ENCODE results near the gene NYNRIN.

Gene NYNRIN

GRCh38 chr14:24382064-24382371 lies 16.8 kb upstream of the NYNRIN start:
- H2BK15ac ChIP-seq (ENCODE audit: low read length), result no peak overlapping the region
- no CpG with 5 or more reads among the region's 4 CpGs for WGBS, 2 donors (ENCODE audit: extremely low coverage in 2 of 2, insufficient read length in 2 of 2, insufficient replicate concordance in 1 of 2)
- no peak overlapping the region for H2AK5ac ChIP-seq (ENCODE audit: low read depth, low read length)
- H3K9me3 ChIP-seq (replicated peaks in 1 of 2; ENCODE audit: control insufficient read depth in 2 of 2, insufficient read depth in 1 of 2, low read depth in 1 of 2, low read length in 2 of 2), result peaks cover 0 to 1% of the 10 kb centered on the region in 2 donors
- no peak overlapping the region for H3K4ac ChIP-seq (ENCODE audit: low read length)
- H3K9ac ChIP-seq (ENCODE audit: low read depth, low read length, poor library complexity), result no peak overlapping the region
- H4K8ac ChIP-seq (ENCODE audit: low read depth, low read length), result no peak overlapping the region
- no peak overlapping the region for H2AFZ ChIP-seq (ENCODE audit: low read length)
- no peak overlapping the region for H2BK120ac ChIP-seq (ENCODE audit: low read depth, low read length)
- H3K27me3 ChIP-seq (ENCODE audit: control insufficient read depth in 3 of 3, insufficient read depth in 3 of 3, low read depth in 1 of 3, low read length in 3 of 3), result peaks cover 0 to 37% (median 0%) of the 10 kb centered on the region in 3 experiments
- no peak for DNase-seq (ENCODE audit: low spot score)
- no peak overlapping the region for H3K27ac ChIP-seq (replicated peaks; ENCODE audit: low read length)
- no peak overlapping the region for H4K91ac ChIP-seq (ENCODE audit: low read depth, low read length, poor library complexity)
- peaks cover 3% of the 10 kb centered on the region for H3K79me1 ChIP-seq (ENCODE audit: low read depth, low read length)
- H3K4me2 ChIP-seq (ENCODE audit: insufficient read depth, low read length, poor library complexity, severe bottlenecking), result no peak overlapping the region
- H3K23ac ChIP-seq (ENCODE audit: low read depth, low read length, poor library complexity), result no peak overlapping the region
- no peak overlapping the region for H3K18ac ChIP-seq (ENCODE audit: low read length)
- H2BK12ac ChIP-seq (ENCODE audit: low read length), result no peak overlapping the region
- H2BK5ac ChIP-seq (ENCODE audit: low read length), result no peak overlapping the region
- peaks cover 3 to 15% of the 10 kb centered on the region in 2 donors for H3K4me1 ChIP-seq (ENCODE audit: control insufficient read depth in 2 of 2, insufficient read depth in 1 of 2, low read depth in 1 of 2, low read length in 2 of 2)
- H3K14ac ChIP-seq (ENCODE audit: low read length), result no peak overlapping the region
- H3K4me3 ChIP-seq (ENCODE audit: low read length in 2 of 2), result no peak overlapping the region
- H3K36me3 ChIP-seq (replicated peaks in 1 of 2; ENCODE audit: control insufficient read depth in 2 of 2, insufficient read depth in 2 of 2, low read length in 2 of 2), result peaks cover 5 to 9% of the 10 kb centered on the region in 2 donors

GRCh38 chr14:24384169-24384568 lies 14.6 kb upstream of the NYNRIN start:
- WGBS, 2 donors (ENCODE audit: extremely low coverage in 2 of 2, insufficient read length in 2 of 2, insufficient replicate concordance in 1 of 2), result 100% methylated on average over 1 of the region's 4 CpGs; no CpG with 5 or more reads in 1 of the 2 donors
- no peak overlapping the region for H3K4ac ChIP-seq (ENCODE audit: low read length)

GRCh38 chr14:24385524-24385923 lies 13.3 kb upstream of the NYNRIN start:
- H2AK5ac ChIP-seq (ENCODE audit: low read depth, low read length), result no peak overlapping the region
- no peak overlapping the region for H2BK15ac ChIP-seq (ENCODE audit: low read length)
- no peak overlapping the region for H3K9ac ChIP-seq (ENCODE audit: low read depth, low read length, poor library complexity)
- no CpG with 5 or more reads among the region's 4 CpGs for WGBS, 2 donors (ENCODE audit: extremely low coverage in 2 of 2, insufficient read length in 2 of 2, insufficient replicate concordance in 1 of 2)
- no peak overlapping the region for H2BK120ac ChIP-seq (ENCODE audit: low read depth, low read length)
- no peak overlapping the region for H2BK5ac ChIP-seq (ENCODE audit: low read length)
- H3K18ac ChIP-seq (ENCODE audit: low read length), result no peak overlapping the region
- peaks cover under 1 to 4% of the 10 kb centered on the region in 2 donors for H3K4me1 ChIP-seq (ENCODE audit: control insufficient read depth in 2 of 2, insufficient read depth in 1 of 2, low read depth in 1 of 2, low read length in 2 of 2)
- H4K8ac ChIP-seq (ENCODE audit: low read depth, low read length), result no peak overlapping the region
- no peak overlapping the region for H2AFZ ChIP-seq (ENCODE audit: low read length)
- no peaks in the 10 kb centered on the region for H3K9me3 ChIP-seq (replicated peaks in 1 of 2; ENCODE audit: control insufficient read depth in 2 of 2, insufficient read depth in 1 of 2, low read depth in 1 of 2, low read length in 2 of 2)
- H3K79me1 ChIP-seq (ENCODE audit: low read depth, low read length), result no peaks in the 10 kb centered on the region
- no peak overlapping the region for H3K4me2 ChIP-seq (ENCODE audit: insufficient read depth, low read length, poor library complexity, severe bottlenecking)
- H2BK12ac ChIP-seq (ENCODE audit: low read length), result no peak overlapping the region
- H4K91ac ChIP-seq (ENCODE audit: low read depth, low read length, poor library complexity), result no peak overlapping the region
- H3K27ac ChIP-seq (replicated peaks; ENCODE audit: low read length), result no peak overlapping the region
- H3K4ac ChIP-seq (ENCODE audit: low read length), result no peak overlapping the region
- no peak overlapping the region for H3K4me3 ChIP-seq (ENCODE audit: low read length in 2 of 2)
- no peaks in the 10 kb centered on the region for H3K36me3 ChIP-seq (replicated peaks in 1 of 2; ENCODE audit: control insufficient read depth in 2 of 2, insufficient read depth in 2 of 2, low read length in 2 of 2)
- H3K27me3 ChIP-seq (ENCODE audit: control insufficient read depth in 3 of 3, insufficient read depth in 3 of 3, low read depth in 1 of 3, low read length in 3 of 3), result peaks cover 0 to 42% (median 0%) of the 10 kb centered on the region in 3 experiments
- H3K14ac ChIP-seq (ENCODE audit: low read length), result no peak overlapping the region
- no peak overlapping the region for H3K23ac ChIP-seq (ENCODE audit: low read depth, low read length, poor library complexity)
- DNase-seq (ENCODE audit: low spot score), result no peak

More at GRCh38 chr14:24384169-24384568, 14.6 kb upstream of the NYNRIN start:
- Histone ChIP-seq H3K79me1 (ENCODE audit: low read depth, low read length) (no peaks in the 10 kb centered on the region), H2BK120ac (ENCODE audit: low read depth, low read length) (no peak overlapping the region), H3K18ac (ENCODE audit: low read length) (no peak overlapping the region), H4K91ac (ENCODE audit: low read depth, low read length, poor library complexity) (no peak overlapping the region), H3K4me2 (ENCODE audit: insufficient read depth, low read length, poor library complexity, severe bottlenecking) (no peak overlapping the region), H2BK5ac (ENCODE audit: low read length) (no peak overlapping the region), H3K9ac (ENCODE audit: low read depth, low read length, poor library complexity) (no peak overlapping the region), H3K36me3 (replicated peaks in 1 of 2; ENCODE audit: control insufficient read depth in 2 of 2, insufficient read depth in 2 of 2, low read length in 2 of 2) (no peaks in the 10 kb centered on the region), H2BK15ac (ENCODE audit: low read length) (no peak overlapping the region), H2AK5ac (ENCODE audit: low read depth, low read length) (no peak overlapping the region), H3K27ac (replicated peaks; ENCODE audit: low read length) (no peak overlapping the region), H3K23ac (ENCODE audit: low read depth, low read length, poor library complexity) (no peak overlapping the region), H2AFZ (ENCODE audit: low read length) (no peak overlapping the region), H4K8ac (ENCODE audit: low read depth, low read length) (no peak overlapping the region), H3K14ac (ENCODE audit: low read length) (no peak overlapping the region), H3K9me3 (replicated peaks in 1 of 2; ENCODE audit: control insufficient read depth in 2 of 2, insufficient read depth in 1 of 2, low read depth in 1 of 2, low read length in 2 of 2) (no peaks in the 10 kb centered on the region), H3K4me1 (ENCODE audit: control insufficient read depth in 2 of 2, insufficient read depth in 1 of 2, low read depth in 1 of 2, low read length in 2 of 2) (peaks cover 3 to 12% of the 10 kb centered on the region in 2 donors), H3K4me3 (ENCODE audit: low read length in 2 of 2) (no peak overlapping the region), H2BK12ac (ENCODE audit: low read length) (no peak overlapping the region), H3K27me3 (ENCODE audit: control insufficient read depth in 3 of 3, insufficient read depth in 3 of 3, low read depth in 1 of 3, low read length in 3 of 3) (peaks cover 0 to 42% (median 0%) of the 10 kb centered on the region in 3 experiments)
- no peak for DNase-seq (ENCODE audit: low spot score)

- DNase-seq (ENCODE audit: low spot score), result no peak
- H3K4ac ChIP-seq (ENCODE audit: low read length), result no peak overlapping the region
- H3K79me1 ChIP-seq (ENCODE audit: low read depth, low read length), result no peaks in the 10 kb centered on the region
- H4K8ac ChIP-seq (ENCODE audit: low read depth, low read length), result no peak overlapping the region
- H3K4me1 ChIP-seq (ENCODE audit: control insufficient read depth in 2 of 2, insufficient read depth in 1 of 2, low read depth in 1 of 2, low read length in 2 of 2), result no peaks in the 10 kb centered on the region
- no peak overlapping the region for H3K4me3 ChIP-seq (ENCODE audit: low read length in 2 of 2)
- H2AK5ac ChIP-seq (ENCODE audit: low read depth, low read length), result no peak overlapping the region
- no peak overlapping the region for H2BK120ac ChIP-seq (ENCODE audit: low read depth, low read length)
- no peak overlapping the region for H3K14ac ChIP-seq (ENCODE audit: low read length)
- no peak overlapping the region for H3K23ac ChIP-seq (ENCODE audit: low read depth, low read length, poor library complexity)
- H2BK5ac ChIP-seq (ENCODE audit: low read length), result no peak overlapping the region
- H2AFZ ChIP-seq (ENCODE audit: low read length), result no peak overlapping the region
- no peak overlapping the region for H3K18ac ChIP-seq (ENCODE audit: low read length)
- H2BK12ac ChIP-seq (ENCODE audit: low read length), result no peak overlapping the region
- no peak overlapping the region for H3K4me2 ChIP-seq (ENCODE audit: insufficient read depth, low read length, poor library complexity, severe bottlenecking)
- no peak overlapping the region for H3K9ac ChIP-seq (ENCODE audit: low read depth, low read length, poor library complexity)
- no peak overlapping the region for H3K27ac ChIP-seq (replicated peaks; ENCODE audit: low read length)
- H3K9me3 ChIP-seq (replicated peaks in 1 of 2; ENCODE audit: control insufficient read depth in 2 of 2, insufficient read depth in 1 of 2, low read depth in 1 of 2, low read length in 2 of 2), result no peaks in the 10 kb centered on the region
- peaks cover 0 to 37% (median 0%) of the 10 kb centered on the region in 3 experiments for H3K27me3 ChIP-seq (ENCODE audit: control insufficient read depth in 3 of 3, insufficient read depth in 3 of 3, low read depth in 1 of 3, low read length in 3 of 3)
- no CpG with 5 or more reads among the region's 2 CpGs for WGBS, 2 donors (ENCODE audit: extremely low coverage in 2 of 2, insufficient read length in 2 of 2, insufficient replicate concordance in 1 of 2)
- H4K91ac ChIP-seq (ENCODE audit: low read depth, low read length, poor library complexity), result no peak overlapping the region
- no peaks in the 10 kb centered on the region for H3K36me3 ChIP-seq (replicated peaks in 1 of 2; ENCODE audit: control insufficient read depth in 2 of 2, insufficient read depth in 2 of 2, low read length in 2 of 2)
- H2BK15ac ChIP-seq (ENCODE audit: low read length), result no peak overlapping the region
Observed at GRCh38 chr14:24387009-24387345, 11.8 kb upstream of the NYNRIN start.
